ENCODE data around the gene ZDHHC7.

ZDHHC7 gene

DNA sequence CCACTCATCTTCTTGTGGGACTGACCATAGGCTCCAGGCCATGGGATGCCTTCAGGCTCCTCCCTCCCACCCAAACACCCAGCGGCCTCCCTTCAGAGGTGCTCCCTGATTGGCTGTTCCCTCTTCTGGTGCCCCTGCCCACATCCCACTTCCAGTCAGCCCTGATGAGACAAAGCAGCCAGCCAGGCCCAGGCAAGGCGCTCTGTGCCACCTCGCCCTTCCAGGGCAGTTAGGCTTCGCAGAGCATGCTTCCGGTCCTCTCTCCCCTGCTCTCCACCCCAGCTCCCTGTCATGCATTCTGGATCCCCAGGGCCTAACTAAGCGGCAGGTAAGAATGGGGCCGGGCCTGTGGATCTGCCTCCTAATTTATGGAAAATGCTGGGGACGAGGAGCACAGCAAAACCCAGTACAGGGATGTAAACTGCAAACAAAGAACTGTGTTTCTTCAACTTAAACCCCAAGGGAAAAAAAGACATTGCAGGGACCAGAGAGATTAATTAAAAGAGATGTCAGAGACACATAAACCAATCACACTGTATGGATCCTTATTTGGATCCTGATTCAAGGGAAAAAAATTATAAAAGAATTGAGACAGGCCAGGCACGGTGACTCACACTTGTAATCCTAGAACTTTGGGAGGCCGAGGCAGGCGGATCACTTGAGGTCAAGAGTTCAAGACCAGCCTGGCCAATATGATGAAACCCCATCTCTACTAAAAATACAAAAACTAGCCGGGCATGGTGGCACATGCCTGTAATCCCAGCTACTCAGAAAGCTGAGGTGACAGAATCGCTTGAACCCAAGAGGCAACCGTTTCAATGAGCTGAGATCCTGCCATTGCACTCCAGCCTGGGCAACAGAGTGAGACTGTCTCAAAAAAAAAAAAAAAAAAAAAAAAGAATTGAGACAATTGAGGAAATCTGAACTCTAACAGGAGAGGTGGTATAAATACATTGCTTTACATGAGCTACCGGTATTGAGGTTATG, 26.0 kb downstream of the ZDHHC7 start:
- H3K27me3 ChIP-seq (ENCODE audit: control insufficient read depth, insufficient read depth, low read length): no peaks in the 10 kb centered on the region
- H3K4me3 ChIP-seq (ENCODE audit: low read depth, low read length): no peak overlapping the region
- H3K4me1 ChIP-seq (ENCODE audit: control insufficient read depth, insufficient read depth, low read length): no peaks in the 10 kb centered on the region
- no peaks in the 10 kb centered on the region for H3K9me3 ChIP-seq (ENCODE audit: control insufficient read depth, insufficient read depth, low read length)
- H3K36me3 ChIP-seq (ENCODE audit: control insufficient read depth, insufficient read depth, low read length): peaks cover 41% of the 10 kb centered on the region
- no peak overlapping the region for H3K9ac ChIP-seq (ENCODE audit: low read depth, low read length)

DNA sequence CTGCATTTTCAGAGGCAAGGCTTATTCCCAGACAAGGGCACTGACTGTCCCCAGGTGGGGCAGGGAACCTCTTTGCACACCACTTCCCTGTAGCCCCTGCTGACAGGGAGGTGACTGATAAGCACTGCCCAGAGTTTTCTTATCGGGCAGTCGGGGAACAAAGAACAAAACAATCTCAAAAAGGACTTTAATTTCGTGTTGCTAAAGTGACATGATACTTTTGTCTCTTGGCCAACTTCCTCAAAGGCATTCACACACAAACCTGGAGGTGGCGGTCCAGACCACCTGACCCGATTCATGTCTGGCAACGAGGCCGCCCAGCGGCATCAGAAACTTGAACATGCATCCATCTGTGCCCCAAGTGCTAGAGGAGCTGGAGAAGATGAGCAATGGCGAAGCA, 28.9 kb downstream of the ZDHHC7 start:
- Histone ChIP-seq H3K9me3 (ENCODE audit: control insufficient read depth, insufficient read depth, low read length) (no peaks in the 10 kb centered on the region), H3K4me3 (ENCODE audit: low read depth, low read length) (no peak overlapping the region), H3K9ac (ENCODE audit: low read depth, low read length) (no peak overlapping the region), H3K4me1 (ENCODE audit: control insufficient read depth, insufficient read depth, low read length) (no peaks in the 10 kb centered on the region), H3K36me3 (ENCODE audit: control insufficient read depth, insufficient read depth, low read length) (peaks cover 30% of the 10 kb centered on the region), H3K27me3 (ENCODE audit: control insufficient read depth, insufficient read depth, low read length) (no peaks in the 10 kb centered on the region)

DNA sequence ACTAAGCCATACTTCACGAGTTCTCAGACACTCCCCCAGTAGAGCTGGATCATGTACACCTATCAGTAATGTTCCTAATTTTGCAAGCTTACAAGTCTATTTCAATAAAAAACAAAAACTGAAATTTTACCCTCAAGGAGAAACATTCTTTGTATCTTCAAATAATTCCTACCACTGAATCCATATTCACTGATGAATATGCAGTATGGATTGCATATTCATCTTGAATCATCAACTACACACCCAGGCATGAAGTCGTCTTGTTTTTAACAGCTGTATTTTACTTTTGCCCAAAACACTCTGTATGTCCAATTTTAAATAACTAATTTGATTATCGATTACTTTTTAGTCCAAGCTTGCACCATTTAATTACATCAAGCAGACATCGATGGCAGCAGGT, 31.8 kb downstream of the ZDHHC7 start:
- Histone ChIP-seq H3K4me1 (ENCODE audit: control insufficient read depth, insufficient read depth, low read length) (no peaks in the 10 kb centered on the region), H3K4me3 (ENCODE audit: low read depth, low read length) (no peak overlapping the region), H3K36me3 (ENCODE audit: control insufficient read depth, insufficient read depth, low read length) (peaks cover 50% of the 10 kb centered on the region), H3K27me3 (ENCODE audit: control insufficient read depth, insufficient read depth, low read length) (no peaks in the 10 kb centered on the region), H3K9me3 (ENCODE audit: control insufficient read depth, insufficient read depth, low read length) (no peaks in the 10 kb centered on the region), H3K9ac (ENCODE audit: low read depth, low read length) (no peak overlapping the region)

DNA sequence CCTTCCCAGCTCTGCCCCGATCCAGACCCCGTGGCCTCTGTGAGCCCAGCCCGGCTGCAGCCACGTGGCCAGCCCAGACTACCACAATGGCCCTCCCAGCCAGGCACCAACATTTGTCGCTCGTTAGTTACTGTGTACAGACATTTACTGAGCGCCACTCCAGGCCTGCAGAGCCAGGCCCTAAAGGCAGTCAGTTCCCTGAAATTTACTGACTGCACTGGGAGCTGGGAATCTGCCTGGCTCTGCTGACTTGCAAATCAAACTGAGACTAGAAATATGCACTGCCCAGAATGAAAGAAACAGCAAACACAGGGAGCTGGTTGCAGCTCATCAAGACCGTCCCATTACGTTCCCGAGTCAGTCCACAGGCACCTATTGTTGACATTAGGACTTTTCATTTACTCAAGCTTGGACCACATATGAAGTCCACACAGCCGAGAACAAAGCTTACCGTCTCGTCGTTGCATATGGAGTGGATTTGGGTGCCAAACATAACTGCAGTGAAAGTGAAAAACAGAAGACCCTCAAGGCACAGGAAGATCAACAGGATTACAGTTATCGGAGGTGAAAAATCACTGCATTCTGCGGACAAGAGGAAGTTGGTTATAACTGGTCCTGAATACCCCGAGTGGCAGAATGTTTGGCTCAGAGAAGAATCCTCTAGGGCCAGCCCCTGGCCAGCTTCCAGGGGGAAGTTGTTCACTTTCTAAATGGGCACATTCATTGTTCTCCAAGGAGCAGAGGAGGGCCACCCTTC, 34.5 kb downstream of the ZDHHC7 start:
- Histone ChIP-seq H3K27me3 (ENCODE audit: control insufficient read depth, insufficient read depth, low read length) (no peaks in the 10 kb centered on the region), H3K9ac (ENCODE audit: low read depth, low read length) (no peak overlapping the region), H3K4me1 (ENCODE audit: control insufficient read depth, insufficient read depth, low read length) (no peaks in the 10 kb centered on the region), H3K9me3 (ENCODE audit: control insufficient read depth, insufficient read depth, low read length) (no peaks in the 10 kb centered on the region), H3K4me3 (ENCODE audit: low read depth, low read length) (no peak overlapping the region), H3K36me3 (ENCODE audit: control insufficient read depth, insufficient read depth, low read length) (peaks cover 39% of the 10 kb centered on the region)

DNA sequence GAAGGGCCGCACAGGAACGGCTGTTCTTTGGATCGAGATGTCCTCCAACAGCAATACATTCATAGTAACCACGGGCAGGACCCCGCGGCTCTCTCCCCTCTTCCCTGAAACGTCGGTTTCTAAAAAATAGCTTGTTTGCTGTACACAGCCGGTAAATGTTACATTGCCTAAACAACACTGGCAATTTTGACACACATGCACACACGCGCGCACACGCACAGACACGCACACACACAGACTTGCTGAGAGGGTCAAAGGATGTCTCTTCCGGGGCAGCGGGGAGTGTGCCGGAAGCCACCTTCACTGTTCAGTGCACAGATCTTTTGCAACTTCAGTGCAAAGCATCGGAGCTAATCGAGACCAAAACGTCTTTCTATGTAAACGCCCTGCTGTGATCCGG, 35.8 kb downstream of the ZDHHC7 start:
- H3K9me3 ChIP-seq (ENCODE audit: control insufficient read depth, insufficient read depth, low read length): no peaks in the 10 kb centered on the region
- no peaks in the 10 kb centered on the region for H3K4me1 ChIP-seq (ENCODE audit: control insufficient read depth, insufficient read depth, low read length)
- no peak overlapping the region for H3K9ac ChIP-seq (ENCODE audit: low read depth, low read length)
- H3K4me3 ChIP-seq (ENCODE audit: low read depth, low read length): no peak overlapping the region
- H3K27me3 ChIP-seq (ENCODE audit: control insufficient read depth, insufficient read depth, low read length): no peaks in the 10 kb centered on the region
- peaks cover 28% of the 10 kb centered on the region for H3K36me3 ChIP-seq (ENCODE audit: control insufficient read depth, insufficient read depth, low read length)

DNA sequence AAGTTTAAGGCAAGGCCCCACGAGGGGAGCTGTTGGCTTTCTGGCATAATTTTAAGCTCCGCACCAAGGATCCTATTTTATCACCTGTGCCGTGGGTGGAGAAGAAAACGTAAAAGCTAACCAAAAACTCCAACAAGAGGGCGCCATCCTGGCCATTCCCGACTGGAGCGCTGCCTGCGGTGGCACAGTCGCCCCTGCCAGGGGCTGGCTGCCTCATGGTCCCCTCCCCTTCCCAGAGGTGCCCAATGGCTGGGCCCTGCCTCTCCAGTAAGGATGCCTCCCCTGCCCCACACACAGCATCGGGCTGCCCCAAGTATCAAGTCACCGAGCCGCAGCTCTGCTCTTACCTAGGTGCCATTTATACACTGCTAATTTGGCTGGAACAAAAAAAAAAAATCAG, 36.3 kb downstream of the ZDHHC7 start:
- H3K9ac ChIP-seq (ENCODE audit: low read depth, low read length): no peak overlapping the region
- peaks cover 28% of the 10 kb centered on the region for H3K36me3 ChIP-seq (ENCODE audit: control insufficient read depth, insufficient read depth, low read length)
- no peaks in the 10 kb centered on the region for H3K4me1 ChIP-seq (ENCODE audit: control insufficient read depth, insufficient read depth, low read length)
- H3K27me3 ChIP-seq (ENCODE audit: control insufficient read depth, insufficient read depth, low read length): no peaks in the 10 kb centered on the region
- H3K4me3 ChIP-seq (ENCODE audit: low read depth, low read length): no peak overlapping the region
- no peaks in the 10 kb centered on the region for H3K9me3 ChIP-seq (ENCODE audit: control insufficient read depth, insufficient read depth, low read length)

DNA sequence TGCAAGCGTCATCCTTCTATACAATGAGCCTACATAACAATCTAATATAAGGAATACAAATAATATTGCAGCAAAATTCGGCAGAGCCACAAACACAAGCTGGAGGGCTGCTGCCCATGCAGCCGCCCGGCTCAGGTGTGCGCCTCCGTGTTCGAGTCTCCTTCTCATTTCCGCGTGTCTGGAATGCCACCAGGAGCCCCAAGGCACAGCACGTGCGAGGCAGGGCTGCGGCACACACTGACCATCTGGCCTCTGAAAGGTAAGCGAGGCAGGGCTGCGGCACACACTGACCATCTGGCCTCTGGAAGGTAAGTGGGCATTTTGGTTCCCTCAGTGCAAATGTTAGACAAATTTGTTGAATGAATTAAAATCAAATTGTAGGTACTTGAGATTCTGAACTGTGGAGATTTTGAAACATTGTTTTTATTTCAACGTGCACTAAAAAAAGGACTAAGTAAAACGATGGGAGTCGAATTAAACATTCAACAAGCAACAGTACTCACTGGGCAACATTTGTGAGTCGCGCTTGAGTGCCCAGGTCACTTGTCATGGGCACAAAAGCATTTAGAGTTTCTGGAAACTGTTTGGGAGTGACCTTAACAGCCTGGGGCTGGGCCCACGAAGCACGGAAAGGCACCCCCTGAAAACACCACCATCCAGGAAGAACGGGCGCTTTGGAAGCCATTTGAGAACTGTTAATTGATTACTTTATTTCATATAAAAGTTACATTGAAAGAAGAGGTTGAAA, 37.4 kb downstream of the ZDHHC7 start:
- H3K36me3 ChIP-seq (ENCODE audit: control insufficient read depth, insufficient read depth, low read length): peaks cover 28% of the 10 kb centered on the region
- H3K27me3 ChIP-seq (ENCODE audit: control insufficient read depth, insufficient read depth, low read length): no peaks in the 10 kb centered on the region

DNA sequence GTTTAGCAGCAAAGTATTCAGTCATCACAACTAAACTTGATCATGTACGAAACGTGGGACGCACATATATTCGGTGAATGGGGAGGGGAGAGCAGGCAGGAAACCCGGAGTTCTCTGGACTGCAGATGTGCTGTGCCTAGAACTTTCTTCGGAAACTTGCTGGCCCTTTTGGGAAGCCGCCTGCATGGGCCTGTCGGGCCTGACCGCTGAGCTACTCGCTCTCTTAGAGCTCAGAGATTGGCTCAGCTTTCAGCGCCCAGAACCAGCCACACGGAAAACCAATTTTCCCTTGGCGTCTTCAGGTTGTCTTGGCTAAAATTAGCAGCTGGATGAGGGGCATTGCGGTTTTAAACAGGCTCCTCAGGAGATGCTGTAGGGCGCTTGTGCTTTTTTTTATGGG, 38.1 kb downstream of the ZDHHC7 start:
- Histone ChIP-seq H3K9ac (ENCODE audit: low read depth, low read length) (no peak overlapping the region), H3K4me3 (ENCODE audit: low read depth, low read length) (no peak overlapping the region), H3K27me3 (ENCODE audit: control insufficient read depth, insufficient read depth, low read length) (no peaks in the 10 kb centered on the region), H3K4me1 (ENCODE audit: control insufficient read depth, insufficient read depth, low read length) (no peaks in the 10 kb centered on the region), H3K36me3 (ENCODE audit: control insufficient read depth, insufficient read depth, low read length) (peaks cover 28% of the 10 kb centered on the region), H3K9me3 (ENCODE audit: control insufficient read depth, insufficient read depth, low read length) (no peaks in the 10 kb centered on the region)

More for the DNA sequence above, 37.4 kb downstream of the ZDHHC7 start:
- Histone ChIP-seq H3K9me3 (ENCODE audit: control insufficient read depth, insufficient read depth, low read length) (no peaks in the 10 kb centered on the region), H3K4me3 (ENCODE audit: low read depth, low read length) (no peak overlapping the region), H3K9ac (ENCODE audit: low read depth, low read length) (no peak overlapping the region), H3K4me1 (ENCODE audit: control insufficient read depth, insufficient read depth, low read length) (no peaks in the 10 kb centered on the region)

DNA sequence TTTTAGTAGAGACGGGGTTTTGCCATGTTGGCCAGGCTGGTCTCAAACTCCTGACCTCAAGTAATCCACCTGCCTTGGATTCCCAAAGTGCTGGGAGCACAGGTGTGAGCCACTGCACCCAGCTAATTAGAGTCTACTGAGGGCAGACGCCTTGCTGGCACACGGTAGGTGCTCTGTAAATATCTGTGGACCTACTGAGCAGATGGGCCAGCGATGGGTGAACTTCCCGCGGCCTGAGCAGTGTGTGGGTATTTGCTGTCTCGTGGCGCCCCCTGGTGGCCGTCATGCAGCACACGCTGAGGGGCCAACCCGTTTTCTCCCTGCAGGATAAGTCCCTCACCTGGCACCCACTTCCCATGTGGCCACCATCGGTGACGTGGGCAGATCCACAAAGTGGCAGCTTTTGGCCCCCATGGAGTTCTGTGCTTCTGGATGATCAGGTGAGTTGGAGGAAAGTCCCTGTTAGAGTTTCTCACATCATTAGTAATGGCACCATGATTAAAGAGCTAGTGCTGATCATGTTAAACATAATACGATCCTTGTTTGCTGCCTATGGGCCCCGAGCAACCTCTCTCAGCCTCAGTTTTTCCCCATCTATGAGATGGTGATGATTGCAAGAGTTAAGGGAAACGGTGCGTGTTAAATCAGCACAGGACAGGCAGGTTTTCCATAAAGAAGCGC, 40.7 kb downstream of the ZDHHC7 start:
- Histone ChIP-seq H3K36me3 (ENCODE audit: control insufficient read depth, insufficient read depth, low read length) (peaks cover 7% of the 10 kb centered on the region), H3K9me3 (ENCODE audit: control insufficient read depth, insufficient read depth, low read length) (no peaks in the 10 kb centered on the region), H3K4me1 (ENCODE audit: control insufficient read depth, insufficient read depth, low read length) (no peaks in the 10 kb centered on the region), H3K4me3 (ENCODE audit: low read depth, low read length) (no peak overlapping the region), H3K27me3 (ENCODE audit: control insufficient read depth, insufficient read depth, low read length) (no peaks in the 10 kb centered on the region), H3K9ac (ENCODE audit: low read depth, low read length) (no peak overlapping the region)

DNA sequence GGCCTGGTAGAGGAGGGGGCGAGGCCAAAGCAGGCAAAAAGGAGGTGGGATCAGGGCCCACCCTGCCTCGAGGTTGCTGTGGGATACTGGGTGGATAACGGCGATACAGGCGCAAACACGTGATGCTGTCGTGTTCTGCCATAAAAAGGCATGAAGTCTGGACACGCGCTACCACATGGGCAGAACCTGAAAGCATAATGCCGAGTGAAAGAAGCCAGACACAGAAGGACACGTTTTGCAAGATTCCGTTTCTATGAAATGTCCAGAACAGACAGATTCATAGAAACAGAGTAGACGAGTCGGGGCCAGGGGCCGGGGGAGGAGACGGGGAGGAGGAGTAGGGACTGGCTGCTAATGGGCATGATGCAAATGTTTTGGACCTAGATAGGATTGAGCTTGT, 43.5 kb downstream of the ZDHHC7 start:
- no peak overlapping the region for H3K4me3 ChIP-seq (ENCODE audit: low read depth, low read length)
- H3K9me3 ChIP-seq (ENCODE audit: control insufficient read depth, insufficient read depth, low read length): no peaks in the 10 kb centered on the region
- H3K4me1 ChIP-seq (ENCODE audit: control insufficient read depth, insufficient read depth, low read length): no peaks in the 10 kb centered on the region
- H3K9ac ChIP-seq (ENCODE audit: low read depth, low read length): no peak overlapping the region
- no peaks in the 10 kb centered on the region for H3K36me3 ChIP-seq (ENCODE audit: control insufficient read depth, insufficient read depth, low read length)
- H3K27me3 ChIP-seq (ENCODE audit: control insufficient read depth, insufficient read depth, low read length): no peaks in the 10 kb centered on the region
